GM19324 (cell line): Measurements from ENCODE around the gene CCDC90B.
"Not testable (repeated sequence)": the region's sequence is repeated elsewhere in the genome, so short reads cannot be mapped to it uniquely, and the experiment has no call there.

ENCODE experiments used
- ATAC-seq: cut with Tn5 transposase; IDR thresholded peaks from one replicate; pipeline ENCODE4 v1.9.1; 2021; ENCODE audit warnings: mild to moderate bottlenecking, moderate library complexity; ENCODE audit not compliant: unreplicated experiment, low FRiP score

Gene CCDC90B

GRCh38 chr11:83292709-83293456, 6.7 kb upstream of the CCDC90B start:
- ATAC-seq, result no peak

GRCh38 chr11:83287631-83288030, 1.5 kb upstream of the CCDC90B start:
- no peak for ATAC-seq

GRCh38 chr11:83285151-83285770, 906 bp downstream of the CCDC90B start:
- ATAC-seq, result peak; percentile 54

- ATAC-seq, result no peak
Measured at GRCh38 chr11:83284501-83285150, 1.5 kb downstream of the CCDC90B start.

- no peak for ATAC-seq
Measured at GRCh38 chr11:83282084-83282716, 4.0 kb downstream of the CCDC90B start.

GRCh38 chr11:83280256-83280655, 5.9 kb downstream of the CCDC90B start:
- ATAC-seq, result no peak

- ATAC-seq, result no peak
Measured at GRCh38 chr11:83278351-83278750, 7.8 kb downstream of the CCDC90B start.

- no peak for ATAC-seq
Measured at GRCh38 chr11:83275888-83276641, 10.1 kb downstream of the CCDC90B start.

GRCh38 chr11:83272627-83273026, 13.5 kb downstream of the CCDC90B start:
- no peak for ATAC-seq

GRCh38 chr11:83271734-83272133, 14.4 kb downstream of the CCDC90B start:
- ATAC-seq, result not testable (repeated sequence)

GRCh38 chr11:83269080-83269479, 17.1 kb downstream of the CCDC90B start:
- ATAC-seq, result not testable (repeated sequence)

GRCh38 chr11:83265331-83265730, 20.8 kb downstream of the CCDC90B start:
- no peak for ATAC-seq

- no peak for ATAC-seq
Measured at GRCh38 chr11:83259559-83259958, 26.6 kb downstream of the CCDC90B start.

GRCh38 chr11:83257761-83258168, 28.4 kb downstream of the CCDC90B start:
- no peak for ATAC-seq

GRCh38 chr11:83256602-83257340, 29.4 kb downstream of the CCDC90B start:
- ATAC-seq, result no peak

- no peak for ATAC-seq
Measured at GRCh38 chr11:83255366-83255765, 30.8 kb downstream of the CCDC90B start.

- no peak for ATAC-seq
Measured at GRCh38 chr11:83252941-83253340, 33.2 kb downstream of the CCDC90B start.

- ATAC-seq, result no peak
Measured at GRCh38 chr11:83252266-83252665, 33.9 kb downstream of the CCDC90B start.

GRCh38 chr11:83249972-83250593, 36.1 kb downstream of the CCDC90B start:
- ATAC-seq, result no peak
